Hindlimb muscle (tissue), 1 donor: ENCODE measurements around the gene SMARCAL1. TPM values are rescaled to one million over a fixed set of nuclear protein-coding genes. Genes with fewer than 3 reads are reported as not detected.
A peak's percentile ranks its signal among the peaks of the same experiment; 100 is the strongest.

Experiments
- DNase-seq: peaks from one replicate; pipeline ENCODE4 v3.0.0-alpha.2; 2013
- polyA plus RNA-seq: library from polyadenylated mRNA; unstranded; fragments of 120-200 nt; gene quantifications from one replicate; pipeline ENCODE4 v1.2.1, GENCODE V29; 2013; ENCODE audit not compliant: insufficient read length

SMARCAL1 gene
- polyA plus RNA-seq, 1 donor = 19.5 TPM

DNA sequence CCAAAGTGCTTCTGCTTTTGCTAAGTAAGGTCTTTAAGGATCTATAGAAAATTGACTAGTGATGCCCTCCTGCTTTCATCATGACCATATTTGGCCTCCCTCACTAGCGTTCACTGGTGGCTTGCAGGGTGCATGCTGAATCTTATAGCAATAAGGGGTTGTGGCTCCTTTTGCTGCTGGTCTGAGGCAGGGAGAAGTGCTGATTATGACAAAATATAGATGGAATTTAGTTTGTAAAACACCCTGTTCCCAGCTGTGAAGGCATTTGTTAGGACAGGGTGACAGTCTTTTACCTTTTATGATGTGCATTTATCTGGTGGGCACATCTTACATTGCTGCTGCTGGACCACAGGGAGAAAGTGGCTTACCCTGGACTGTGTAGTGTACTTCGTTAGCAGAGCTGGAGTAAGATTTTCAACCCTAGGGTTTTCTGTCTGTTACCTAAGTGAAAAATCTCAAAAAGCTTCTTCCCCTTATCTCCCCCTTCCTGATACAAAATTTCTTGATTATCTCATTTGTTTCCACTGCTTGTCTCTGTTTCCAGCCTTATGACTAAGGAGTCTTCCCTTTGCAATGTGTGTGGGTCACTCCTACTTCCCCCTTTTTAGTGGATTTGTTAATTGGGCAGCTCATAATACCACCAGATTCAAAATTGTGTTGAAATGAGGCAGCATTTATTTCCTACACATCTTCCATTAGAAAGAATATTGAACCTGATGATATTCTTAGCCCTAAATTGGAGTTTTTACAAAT is 65.2 kb downstream of the SMARCAL1 start:
- no peak for DNase-seq

DNA sequence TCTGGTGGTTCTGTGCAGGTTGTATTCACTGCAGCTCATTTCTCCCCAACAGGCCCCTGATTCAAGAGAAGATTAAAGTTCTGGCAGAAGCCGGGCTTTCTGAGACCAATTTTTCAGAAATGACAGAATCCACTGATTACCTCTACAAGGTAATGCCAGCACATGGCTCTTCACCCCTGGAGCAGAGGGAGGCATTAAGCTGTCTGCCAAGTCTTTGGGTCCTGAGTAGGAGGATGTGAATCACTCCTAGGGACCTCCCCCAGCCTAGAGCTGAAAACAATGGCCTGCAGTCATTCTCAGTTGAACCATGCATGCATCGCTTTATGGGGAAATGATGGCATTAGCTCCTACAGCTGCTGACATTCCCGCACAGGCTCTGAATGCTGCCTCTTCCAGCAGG is 65.9 kb downstream of the SMARCAL1 start:
- no peak for DNase-seq

DNA sequence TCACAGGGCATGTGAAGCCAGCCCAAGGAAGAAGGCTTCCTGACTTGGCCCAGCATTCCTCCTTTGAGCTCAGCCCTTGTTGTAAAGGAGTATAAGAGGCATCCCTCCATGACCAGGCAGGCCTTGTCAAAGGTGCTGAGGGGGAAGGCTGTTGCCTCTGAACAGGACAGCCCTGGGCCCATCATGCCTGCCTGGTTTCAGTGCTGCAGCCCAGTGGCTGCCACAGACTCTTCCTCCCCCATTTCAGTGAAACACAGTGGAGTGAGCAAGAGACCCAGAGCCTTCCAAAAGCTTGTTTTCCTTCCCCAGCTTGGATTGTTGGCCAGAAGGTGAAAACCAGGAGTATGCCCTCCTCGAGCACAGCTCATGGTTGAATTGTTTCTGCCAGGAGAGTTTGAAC is 66.5 kb downstream of the SMARCAL1 start:
- DNase-seq = no peak

DNA sequence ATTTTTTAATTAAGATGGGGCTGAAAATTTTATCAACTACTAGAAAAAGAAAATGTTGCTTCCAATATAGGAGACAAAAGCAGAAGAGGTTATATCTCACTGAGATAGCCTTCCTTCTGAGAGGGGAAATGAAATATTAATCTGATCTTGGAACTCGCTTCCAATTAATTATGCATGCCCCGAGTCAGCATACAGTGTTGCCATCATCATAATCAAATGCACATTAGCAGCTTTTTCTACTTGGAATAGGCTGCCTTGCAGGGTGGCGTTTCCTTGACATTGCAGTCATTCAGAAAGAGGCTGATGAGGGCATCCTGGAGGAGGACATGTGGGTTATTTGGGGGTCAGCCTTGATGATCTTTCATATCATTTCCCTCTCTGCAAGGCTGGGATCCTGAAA is 67.9 kb downstream of the SMARCAL1 start:
- no peak for DNase-seq

DNA sequence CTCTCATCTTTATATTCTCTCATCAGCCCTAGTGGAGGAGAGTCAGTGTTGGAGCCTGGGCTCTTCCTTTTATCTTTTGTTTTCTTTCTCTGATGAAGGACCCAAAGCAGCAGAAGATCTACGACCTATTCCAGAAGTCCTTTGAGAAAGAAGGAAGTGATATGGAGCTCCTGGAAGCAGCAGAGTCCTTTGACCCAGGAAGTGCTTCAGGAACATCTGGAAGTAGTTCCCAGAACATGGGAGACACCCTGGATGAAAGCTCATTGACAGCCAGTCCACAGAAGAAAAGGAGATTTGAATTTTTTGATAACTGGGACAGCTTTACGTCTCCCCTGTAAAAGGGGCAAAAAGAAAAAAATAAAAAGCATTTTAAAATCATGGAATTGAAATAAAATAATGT is 70.4 kb downstream of the SMARCAL1 start:
- DNase-seq = no peak

DNA sequence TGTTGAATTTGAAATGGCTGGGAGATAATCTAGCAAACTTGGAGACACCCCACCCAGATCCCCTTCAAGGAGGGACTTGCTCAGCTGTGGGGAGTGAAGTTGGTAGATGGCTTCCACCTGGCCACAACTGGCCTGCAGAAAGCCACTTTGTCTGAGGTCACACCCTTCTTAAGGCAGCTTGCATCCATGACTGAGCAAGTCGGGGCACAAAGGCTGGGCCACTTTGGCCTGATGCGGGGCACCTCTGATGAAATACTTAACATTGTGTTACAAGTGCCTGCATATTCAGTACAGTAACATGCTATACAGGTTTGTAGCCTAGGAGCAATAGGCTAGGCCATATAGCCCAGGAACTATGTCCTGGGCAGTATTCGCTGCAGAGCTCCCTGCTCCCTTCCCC is 73.0 kb downstream of the SMARCAL1 start:
- no peak for DNase-seq

DNA sequence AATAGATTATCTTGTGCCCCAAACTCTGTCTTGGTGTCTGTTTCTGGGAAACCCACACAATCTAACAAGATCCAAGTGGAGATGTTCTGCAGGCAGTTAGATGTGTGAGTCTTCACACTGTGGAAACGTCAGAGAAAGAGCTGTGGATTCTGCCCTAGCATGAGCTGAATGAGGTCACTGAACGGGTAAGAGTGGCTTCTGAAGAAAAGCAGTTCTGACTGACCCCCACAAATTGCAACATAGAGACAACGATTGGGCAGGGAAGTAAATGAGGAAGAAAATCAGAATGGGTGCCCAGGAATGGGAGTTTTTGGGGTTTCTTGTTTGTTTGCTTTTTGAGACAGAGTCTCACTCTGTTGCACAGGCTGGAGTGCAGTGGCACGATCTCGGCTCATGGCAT is 73.5 kb downstream of the SMARCAL1 start:
- no peak for DNase-seq

DNA sequence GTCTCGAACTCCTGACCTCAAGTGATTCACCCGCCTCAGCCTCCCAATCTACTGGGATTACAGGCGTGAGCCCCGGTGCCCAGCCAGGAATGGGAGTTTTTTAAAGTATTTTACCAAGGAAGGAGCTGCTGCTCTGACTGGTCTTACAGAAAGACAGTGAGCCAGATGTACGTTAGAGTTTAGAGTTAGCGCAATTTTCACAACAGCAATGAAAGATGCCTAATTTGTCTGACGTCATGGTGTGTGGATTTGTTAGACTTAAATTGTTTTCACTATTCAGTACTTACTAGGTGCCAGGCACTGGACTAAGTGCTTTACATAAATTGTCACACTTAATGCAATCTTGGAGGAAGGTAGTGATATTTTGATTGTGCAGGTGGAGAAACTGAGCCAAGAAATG is 74.0 kb downstream of the SMARCAL1 start:
- DNase-seq = no peak

DNA sequence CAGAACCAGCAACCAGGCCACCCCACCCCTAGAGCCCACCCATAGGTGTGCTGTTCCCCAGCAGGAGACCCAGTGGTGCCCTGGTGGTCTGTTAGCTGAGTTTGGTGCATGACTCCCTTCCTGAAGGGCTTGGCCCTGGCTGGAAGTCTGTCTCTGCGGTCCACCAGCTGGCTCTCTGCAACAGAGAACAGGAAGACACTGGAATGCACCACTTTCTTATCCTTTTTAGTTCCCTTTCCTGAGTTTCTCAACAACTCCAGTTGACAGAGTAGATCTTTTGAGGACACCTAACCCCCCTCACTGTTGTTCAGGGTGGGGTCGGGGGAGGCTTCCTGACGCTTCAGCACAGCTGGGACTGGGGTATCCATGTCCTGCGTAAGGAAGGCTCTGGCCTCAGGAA is 74.4 kb downstream of the SMARCAL1 start:
- DNase-seq = no peak

DNA sequence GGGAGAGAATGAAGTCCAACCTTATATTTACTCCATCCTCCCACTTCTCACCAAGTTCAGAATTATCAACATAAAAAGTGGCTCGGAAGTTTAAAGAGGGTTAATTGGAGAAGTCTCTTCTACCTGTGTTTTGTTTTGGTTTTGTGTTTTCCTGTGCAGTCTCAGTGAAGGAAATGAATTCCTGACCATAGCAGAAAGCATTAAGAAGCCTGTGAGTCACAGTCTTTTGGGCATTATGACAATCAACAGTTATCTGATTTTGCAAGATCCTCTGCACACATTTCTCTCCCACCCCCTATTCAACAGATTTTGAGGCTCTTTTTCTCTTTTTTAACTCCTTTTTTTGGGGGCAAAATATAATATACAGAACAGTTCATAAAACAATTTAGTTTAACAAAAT is 77.8 kb downstream of the SMARCAL1 start:
- DNase-seq = no peak

DNA sequence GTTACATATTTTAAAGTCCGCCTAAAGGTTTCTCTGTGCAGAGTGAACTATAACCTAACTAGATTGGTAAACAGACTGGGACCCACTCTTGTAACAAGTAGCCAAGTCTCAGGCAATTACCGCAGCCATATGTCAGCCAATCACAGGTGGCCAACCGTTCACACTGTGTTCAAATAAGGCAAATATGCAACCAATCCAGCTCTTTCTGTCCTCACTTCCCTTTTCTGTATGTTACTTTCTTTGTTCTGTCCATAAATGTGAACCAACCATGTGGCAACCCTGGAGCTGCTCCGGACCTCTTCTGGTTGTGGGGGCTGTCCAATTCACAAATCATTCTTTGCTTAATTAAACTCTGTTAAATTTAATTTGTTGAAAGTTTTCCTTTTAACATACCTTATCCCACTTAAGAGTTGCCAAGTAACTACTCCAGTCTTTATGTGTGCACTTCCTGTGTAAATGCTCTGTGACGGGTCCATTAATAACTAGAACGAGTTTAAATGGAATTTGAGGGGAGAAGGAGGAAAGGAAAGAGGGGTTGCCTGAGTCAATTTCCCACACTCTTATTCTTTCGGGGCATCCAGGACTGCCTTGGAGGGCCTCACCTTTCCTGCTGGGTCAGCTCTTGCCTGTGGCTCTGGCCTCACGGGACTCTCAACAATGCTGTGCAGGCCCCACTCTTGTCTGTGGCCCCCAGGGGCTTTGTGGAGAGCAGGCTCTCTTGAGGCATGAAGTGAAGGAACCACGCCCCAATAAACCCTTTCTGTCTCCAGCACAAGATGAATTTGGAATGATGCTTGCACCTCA is 79.7 kb downstream of the SMARCAL1 start:
- no peak for DNase-seq

DNA sequence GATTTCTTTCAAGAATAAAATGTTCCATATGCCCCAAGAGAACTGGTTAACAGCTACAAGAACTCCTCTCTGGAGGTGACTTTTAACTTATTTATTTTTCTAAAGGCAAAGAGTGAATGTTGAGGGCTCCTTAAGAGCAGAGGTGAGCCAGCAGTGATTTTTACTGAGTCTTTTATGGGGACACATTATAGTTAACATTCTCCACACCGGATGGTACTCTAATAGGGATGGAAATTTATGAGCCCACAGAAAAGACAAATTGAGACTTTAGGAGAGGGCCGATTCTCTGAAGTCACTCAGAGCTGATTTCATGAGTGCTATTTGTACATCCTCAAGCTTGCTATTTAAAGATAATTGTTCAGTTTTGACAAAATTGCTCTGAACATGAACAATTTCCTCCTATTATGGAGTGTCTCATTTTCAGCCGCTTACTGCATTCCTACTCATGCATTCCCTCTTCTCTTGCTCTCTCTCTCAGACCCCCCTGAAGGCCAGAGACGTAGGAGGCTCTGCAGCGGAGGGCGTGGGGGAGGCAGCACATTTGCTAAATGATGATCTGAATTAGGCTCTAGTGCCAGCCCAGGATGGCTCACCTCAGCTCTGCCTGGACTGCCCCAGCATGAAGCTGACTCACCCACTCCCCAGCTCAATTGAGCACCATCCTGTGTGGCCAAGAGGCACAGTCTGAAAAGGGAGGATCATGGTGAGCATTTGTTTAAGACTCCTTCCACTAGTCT is 80.5 kb downstream of the SMARCAL1 start:
- no peak for DNase-seq

DNA sequence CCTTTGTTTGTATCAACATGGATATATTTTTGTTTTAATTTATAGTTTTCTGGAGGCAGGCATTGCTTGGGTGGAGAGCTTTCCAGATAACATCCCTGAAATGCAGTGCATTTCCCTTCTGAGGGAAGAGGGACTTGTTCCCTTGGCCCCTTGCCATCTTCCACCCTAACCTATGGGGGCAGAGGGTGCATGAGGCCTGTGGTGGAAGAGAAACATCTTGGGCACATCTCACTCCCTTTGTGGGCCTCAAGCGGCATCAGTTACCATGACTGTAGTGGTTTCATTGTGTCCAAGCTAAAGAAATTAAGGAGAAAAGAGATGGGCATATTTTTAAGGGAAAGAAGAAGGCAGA is 81.0 kb downstream of the SMARCAL1 start:
- no peak for DNase-seq

DNA sequence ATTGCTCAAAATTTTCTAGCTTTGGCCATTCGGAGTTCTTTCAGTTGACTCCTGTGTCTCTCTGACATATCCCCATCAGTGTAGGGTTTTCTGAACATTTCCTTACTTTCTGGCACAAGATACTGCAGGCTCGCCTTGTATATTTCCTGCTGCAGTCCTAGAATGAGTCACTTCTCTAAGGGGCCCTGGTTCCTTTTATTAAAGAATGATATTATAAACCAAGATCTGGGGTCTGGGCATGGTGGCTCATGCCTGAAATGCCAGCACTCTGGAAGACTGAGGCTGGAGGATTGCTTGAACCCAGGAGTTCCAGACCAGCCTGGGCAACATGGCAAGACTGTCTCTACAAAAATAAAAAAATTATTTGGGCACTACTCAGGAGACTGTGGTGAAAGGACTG is 83.4 kb downstream of the SMARCAL1 start:
- DNase-seq = no peak

DNA sequence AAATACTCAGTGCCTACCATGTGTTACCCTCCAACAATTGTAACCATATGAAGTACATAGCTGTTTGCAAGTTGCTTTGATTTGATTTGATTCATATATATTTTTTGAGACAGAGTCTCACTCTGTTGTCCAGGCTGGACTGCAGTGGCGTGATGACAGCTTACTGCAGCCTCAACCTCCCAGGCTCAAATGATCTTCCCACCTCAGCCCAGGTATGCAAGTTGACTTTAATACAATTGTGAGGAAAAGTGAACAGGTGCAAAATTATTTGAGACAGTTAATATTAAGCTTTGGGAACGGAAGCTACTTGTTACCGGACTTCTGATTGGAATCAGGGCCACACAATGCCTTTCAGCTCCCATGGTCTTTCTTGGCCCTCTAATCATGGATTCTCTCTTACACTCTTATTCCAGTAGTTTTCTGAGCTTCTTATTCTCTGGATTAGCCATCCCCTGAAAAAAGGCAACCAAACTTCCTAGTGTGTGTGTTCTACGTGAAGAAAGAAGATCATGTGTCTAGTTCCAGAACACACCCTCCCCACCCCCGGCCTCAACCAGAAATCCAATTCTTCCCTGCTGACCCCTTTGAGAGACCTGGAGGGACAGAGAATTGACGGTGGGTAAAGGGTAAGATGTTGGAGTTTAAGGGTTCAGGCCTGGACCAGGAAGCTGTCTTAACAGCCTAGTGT is 85.2 kb downstream of the SMARCAL1 start:
- no peak for DNase-seq

DNA sequence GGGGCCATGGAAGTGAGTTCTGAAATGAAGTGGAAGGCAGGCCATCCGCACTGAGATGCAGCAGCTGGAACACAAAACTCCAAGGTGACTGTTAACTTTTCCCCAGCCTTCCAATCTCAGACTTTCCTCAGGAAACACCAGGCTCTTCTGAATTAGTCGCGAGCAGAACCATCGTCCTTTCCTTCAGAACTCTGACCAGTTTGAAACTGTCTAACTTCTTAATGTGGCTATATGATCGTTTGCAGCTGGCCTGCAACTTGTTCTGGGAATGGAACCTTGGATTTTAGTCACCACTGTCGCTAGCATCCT is 85.7 kb downstream of the SMARCAL1 start:
- no peak for DNase-seq

DNA sequence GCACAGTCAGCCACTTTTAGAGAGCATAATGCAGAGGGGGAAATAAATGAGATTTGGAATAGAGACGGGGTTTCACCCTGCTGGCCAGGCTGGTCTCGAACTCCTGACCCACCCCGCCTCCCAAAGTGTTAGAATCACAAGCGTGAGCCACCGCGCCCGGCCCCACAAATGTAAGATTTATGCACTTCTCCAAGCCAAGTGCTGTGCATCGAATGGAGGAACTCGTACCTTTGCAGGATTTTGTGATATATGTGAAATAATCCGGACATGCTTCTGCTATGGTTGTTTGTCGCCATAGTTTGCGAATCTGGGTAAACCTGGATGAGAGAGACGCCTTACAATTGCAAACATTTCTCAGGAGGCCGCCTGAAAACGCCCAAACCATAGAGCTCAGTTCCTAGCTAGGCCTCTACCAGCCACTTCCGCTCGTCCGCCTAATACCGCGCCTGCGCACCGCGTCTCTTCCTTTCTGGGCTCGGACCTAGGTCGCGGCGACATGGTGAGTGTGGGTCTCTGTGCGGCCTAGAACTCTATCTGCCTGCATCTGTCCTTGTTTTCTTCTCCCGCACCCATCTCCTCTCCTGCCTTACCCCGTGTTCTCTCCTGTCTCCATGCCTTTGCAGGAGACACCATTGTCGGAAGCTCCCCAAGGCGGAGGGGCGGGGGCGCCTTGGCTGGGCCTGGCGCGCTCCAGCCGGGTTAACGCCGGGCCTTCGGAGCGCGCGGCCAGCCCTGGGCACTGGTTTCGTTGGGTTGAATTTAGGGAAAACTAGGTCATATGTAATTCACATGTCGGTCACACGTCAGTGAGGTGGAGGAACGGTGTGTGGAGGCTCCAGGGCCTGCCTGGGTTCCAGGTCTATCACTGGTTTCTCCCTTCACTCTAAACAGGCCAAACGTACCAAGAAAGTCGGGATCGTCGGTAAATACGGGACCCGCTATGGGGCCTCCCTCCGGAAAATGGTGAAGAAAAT is 86.4 kb downstream of the SMARCAL1 start, which contains the start of gene RPL37A:
RPL37A (plus strand) TSS at position 466 of the 974 bp plus-strand sequence; CDS start at position 497, 31 bp downstream.
- peak; percentile 96 for DNase-seq

DNA sequence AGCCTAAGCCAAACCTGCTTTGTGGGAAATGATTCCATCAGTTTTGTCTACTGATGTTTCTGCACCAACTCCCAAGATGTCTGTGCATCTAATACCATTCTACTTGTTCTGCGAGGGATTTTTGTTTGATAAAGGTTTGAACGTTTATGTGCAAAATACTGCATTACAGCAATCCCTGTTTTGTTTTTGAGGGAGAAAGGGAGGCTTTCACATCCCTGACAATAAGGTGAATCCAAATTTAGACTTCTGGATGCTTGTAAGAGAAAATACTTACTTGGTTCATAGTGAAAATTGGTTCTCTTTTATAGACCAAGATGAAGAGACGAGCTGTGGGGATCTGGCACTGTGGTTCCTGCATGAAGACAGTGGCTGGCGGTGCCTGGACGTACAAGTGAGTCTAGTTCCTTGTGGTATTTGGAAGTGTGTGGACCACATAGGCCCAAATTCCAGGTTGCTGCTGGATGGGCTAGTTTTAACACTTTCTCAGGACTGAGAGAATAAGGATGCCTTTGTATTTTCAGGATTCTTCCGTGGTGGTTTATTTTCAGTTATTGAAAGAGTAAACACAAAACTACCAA is 87.4 kb downstream of the SMARCAL1 start:
- DNase-seq = no peak

DNA sequence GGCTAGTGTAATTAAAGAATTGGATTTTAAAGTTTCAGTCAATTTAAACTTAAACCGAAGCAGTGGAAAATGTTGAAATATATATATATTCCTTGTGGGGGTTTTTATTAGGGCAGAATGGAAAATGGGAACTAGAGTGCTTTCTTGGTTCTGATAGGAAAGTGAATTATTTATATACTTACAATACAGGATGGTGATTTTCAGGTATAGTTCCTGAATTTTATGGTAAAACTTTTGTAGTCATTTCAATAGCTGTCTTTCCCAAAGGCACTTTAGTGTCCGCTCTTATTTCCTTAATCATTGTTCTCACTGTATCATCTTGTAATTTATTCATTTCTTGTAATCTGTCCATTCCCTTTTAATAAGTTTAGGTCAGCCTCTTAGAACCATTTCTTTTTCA is 88.3 kb downstream of the SMARCAL1 start:
- no peak for DNase-seq

DNA sequence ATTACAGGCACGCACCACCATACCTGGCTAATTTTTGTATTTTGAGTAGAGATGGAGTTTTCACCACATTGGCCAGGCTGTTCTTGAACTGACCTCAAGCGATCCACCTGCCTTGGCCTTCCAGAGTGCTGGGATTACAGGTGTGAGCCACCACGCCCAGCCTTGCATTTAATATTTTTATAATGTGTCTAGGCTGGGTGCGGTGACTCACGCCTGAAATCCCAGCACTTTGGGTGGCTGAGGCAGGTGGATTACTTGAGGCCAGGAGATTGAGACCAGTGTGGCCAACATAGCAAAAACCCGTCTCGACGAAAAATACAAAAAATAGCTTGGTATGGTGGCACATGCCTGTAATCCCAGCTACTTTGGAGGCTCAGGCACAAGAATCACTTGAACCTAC is 89.6 kb downstream of the SMARCAL1 start:
- no peak for DNase-seq

DNA sequence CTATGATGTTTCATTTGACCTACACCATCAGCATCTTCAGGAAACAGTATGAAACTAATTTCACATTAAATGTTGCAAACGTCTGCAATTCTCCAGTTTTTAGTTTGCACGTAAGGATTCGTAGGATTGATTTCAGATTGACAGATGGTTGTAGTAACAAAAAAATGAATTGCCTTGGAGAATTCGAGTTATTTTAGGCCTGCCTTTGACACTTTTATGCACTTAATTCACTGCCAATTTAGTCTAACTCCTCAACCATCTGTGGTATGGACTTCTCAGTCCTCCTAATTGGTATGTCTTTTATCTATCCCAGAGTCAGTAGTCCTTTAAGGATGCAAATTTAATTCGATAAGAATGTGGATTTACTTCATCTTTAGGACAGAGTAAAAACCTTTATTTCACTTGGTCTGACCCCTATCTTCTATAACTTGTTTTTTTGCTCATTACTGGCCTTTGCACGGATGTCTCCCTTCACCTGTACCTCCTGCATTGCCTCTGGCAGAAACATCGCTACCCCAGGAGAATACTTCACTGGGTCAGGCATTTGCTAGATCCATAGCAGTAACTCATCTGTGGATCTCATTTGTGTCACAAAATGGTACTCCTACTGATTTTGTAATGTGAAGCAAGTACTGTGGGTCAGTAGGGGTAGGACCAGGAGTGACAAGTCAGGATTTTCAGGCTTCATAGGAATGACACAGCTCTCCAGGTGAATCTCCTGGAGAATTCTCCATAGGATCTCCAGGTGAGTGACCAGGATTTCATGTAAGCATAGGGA is 90.3 kb downstream of the SMARCAL1 start:
- DNase-seq = no peak
